A549 (cell line): ENCODE measurements around the gene DCAF11.

Source experiments
- BHLHE40 ChIP-seq: IDR thresholded peaks from 2 replicates; pipeline ENCODE4 v1.6.1; 2012; ENCODE audit warnings: low read depth, low read length, inconsistent platforms
- CBX8 ChIP-seq: fragments of 200-600 bp; sonication (generic); IDR thresholded peaks from 2 replicates; pipeline ENCODE4 v1.6.1; 2016
- CTCF ChIP-seq: fragments of >200 bp; sonication (Bioruptor Twin); formaldehyde crosslinking; IDR thresholded peaks from 3 replicates; pipeline ENCODE4 v1.5.1; 2016
- EHMT2 ChIP-seq: fragments of 200-600 bp; sonication (generic); IDR thresholded peaks from 2 replicates; pipeline ENCODE4 v1.6.1; 2016; ENCODE audit warnings: antibody characterized with exemption, low read depth, mild to moderate bottlenecking, moderate library complexity
- EP300 ChIP-seq, 2 experiments: fragments of >200 bp; sonication (Bioruptor Twin); formaldehyde crosslinking; IDR thresholded peaks; 2 replicates in 1 of 2; 3 replicates in 1 of 2; pipeline ENCODE4 v1.6.1; 2016 to 2017
- HDAC2 ChIP-seq: fragments of 200-600 bp; sonication (generic); IDR thresholded peaks from 2 replicates; pipeline ENCODE4 v1.6.1; 2016
- JUN ChIP-seq, 2 experiments: fragments of >200 bp; sonication (Bioruptor Twin); formaldehyde crosslinking; IDR thresholded peaks; 2 replicates in 1 of 2; 3 replicates in 1 of 2; pipeline ENCODE4 v1.6.1; 2016 to 2017
- POLR2A ChIP-seq: IDR thresholded peaks from 2 replicates; pipeline ENCODE4 v1.6.1; 2012; ENCODE audit warnings: mild to moderate bottlenecking, low read length
- REST ChIP-seq: fragments of 200-600 bp; sonication (generic); IDR thresholded peaks from 2 replicates; pipeline ENCODE4 v1.6.1; 2016; ENCODE audit warnings: antibody characterized with exemption, mild to moderate bottlenecking, moderate library complexity
- RFX5 ChIP-seq: fragments of 450-650 bp; IDR thresholded peaks from 2 replicates; pipeline ENCODE4 v1.7.1; 2014; ENCODE audit warnings: antibody characterized with exemption, mild to moderate bottlenecking, moderate library complexity
- SMC3 ChIP-seq: fragments of >200 bp; sonication (Bioruptor Twin); formaldehyde crosslinking; IDR thresholded peaks from 3 replicates; pipeline ENCODE4 v1.6.1; 2018; ENCODE audit warnings: inconsistent platforms
- USF2 ChIP-seq: fragments of 450-650 bp; IDR thresholded peaks from 2 replicates; pipeline ENCODE4 v1.6.1; 2014; ENCODE audit warnings: antibody characterized with exemption

GRCh38 chr14:24110060-24110459 is 4.5 kb upstream of the DCAF11 start:
- TF ChIP-seq CTCF (no peak), USF2 (no peak), REST (no peak), BHLHE40 (no peak), EP300 (IDR thresholded peaks at IDR 0.05) (no peak), RFX5 (no peak), POLR2A (no peak), SMC3 (no peak), HDAC2 (no peak), EHMT2 (no peak), CBX8 (no peak), JUN (IDR thresholded peaks at IDR 0.05) (no peak)
